ENCODE data around the gene AKAP17A. TPM values are rescaled to one million over a fixed set of nuclear protein-coding genes. Genes with fewer than 3 reads are reported as not detected.
"Not testable (repeated sequence)": the region's sequence is repeated elsewhere in the genome, so short reads cannot be mapped to it uniquely, and the experiment has no call there.

The AKAP17A gene
- total RNA-seq, 2 donors from 2014 or later: 42.2 to 50.9 TPM

DNA sequence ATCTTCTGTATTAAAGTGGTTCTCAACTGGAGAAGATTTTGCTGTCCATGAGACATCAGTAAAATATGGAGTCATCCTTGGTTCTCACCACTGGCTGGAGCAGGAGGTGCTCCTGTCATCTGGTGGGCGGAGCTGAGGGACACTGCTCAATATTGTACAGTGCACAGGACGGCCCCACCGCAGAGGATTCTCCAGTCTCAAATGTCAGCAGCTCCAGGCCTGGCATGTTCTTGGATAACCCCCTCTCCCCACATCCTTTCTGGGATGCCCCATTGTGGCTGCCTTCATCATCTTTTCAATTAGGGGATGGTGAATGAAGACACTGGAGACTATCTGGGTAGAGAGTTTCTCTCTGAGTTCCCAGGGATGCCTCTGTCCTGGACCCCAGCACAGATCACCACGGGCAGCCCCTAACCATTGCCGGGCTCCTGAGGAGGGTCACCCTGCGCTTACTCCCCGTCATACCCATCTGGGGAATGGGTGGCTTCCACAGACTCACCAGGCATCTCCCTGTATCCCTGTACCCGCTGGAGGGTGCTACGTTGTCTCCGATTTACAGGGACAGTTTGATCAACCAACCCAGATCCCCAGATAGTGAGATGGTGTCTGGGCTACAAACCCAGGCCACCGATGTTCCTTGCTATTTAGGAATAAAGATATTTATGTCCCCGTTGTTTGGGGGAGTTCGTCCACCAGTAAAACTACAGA, 32.5 kb upstream of the AKAP17A start:
- H3K9me3 Mint-ChIP-seq: peaks cover 10% of the 10 kb centered on the region
- no peak for DNase-seq

DNA sequence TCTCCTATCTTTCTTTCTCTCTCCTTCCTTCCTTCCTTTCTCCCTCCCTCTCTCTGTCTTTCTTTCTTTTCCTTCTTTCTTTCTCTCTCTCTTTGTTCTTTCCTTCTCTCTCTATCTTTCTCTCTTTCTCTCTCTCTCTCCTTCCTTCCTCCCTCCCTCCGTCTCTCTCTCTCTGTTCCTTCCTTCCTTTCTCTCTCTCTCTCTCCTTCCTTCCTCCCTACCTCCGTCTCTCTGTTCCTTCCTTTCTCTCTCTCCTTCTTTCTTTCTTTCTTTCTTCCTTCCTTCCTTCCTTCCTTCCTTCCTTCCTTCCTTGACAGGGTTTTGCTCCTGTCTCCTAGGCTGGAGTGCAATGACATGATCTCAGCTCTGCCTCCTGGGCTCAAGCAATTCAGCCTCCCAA, 30.2 kb upstream of the AKAP17A start:
- Histone ChIP-seq H3K9ac (ENCODE audit: extremely low read depth, low read length, poor library complexity, severe bottlenecking) (no peak overlapping the region), H3K4me3 (ENCODE audit: low read length) (no peak overlapping the region), H3K27ac (ENCODE audit: low read depth, low read length) (no peak overlapping the region), H3K27me3 (ENCODE audit: control insufficient read depth, insufficient read depth, low read length, poor library complexity, severe bottlenecking) (no peaks in the 10 kb centered on the region), H3K9me3 (ENCODE audit: control insufficient read depth, low read length) (no peaks in the 10 kb centered on the region), H3K36me3 (ENCODE audit: control insufficient read depth, insufficient read depth, low read length) (no peaks in the 10 kb centered on the region), H3K4me1 (ENCODE audit: control insufficient read depth, insufficient read depth, low read length) (no peaks in the 10 kb centered on the region)
- H3K27ac Mint-ChIP-seq: no peak overlapping the region
- no peak for DNase-seq
- peaks cover 1% of the 10 kb centered on the region for H3K9me3 Mint-ChIP-seq
- H3K4me3 Mint-ChIP-seq: no peak overlapping the region
- WGBS, 2 experiments (ENCODE audit: insufficient coverage in 1 of 2, insufficient read length in 1 of 2): 80 to 86% methylated on average over 2 of the region's 2 CpGs
- no peaks in the 10 kb centered on the region for H3K36me3 Mint-ChIP-seq (ENCODE audit: low read depth)
- peaks cover 3% of the 10 kb centered on the region for H3K27me3 Mint-ChIP-seq (ENCODE audit: insufficient read depth)
- TF ChIP-seq, protein P1, sequence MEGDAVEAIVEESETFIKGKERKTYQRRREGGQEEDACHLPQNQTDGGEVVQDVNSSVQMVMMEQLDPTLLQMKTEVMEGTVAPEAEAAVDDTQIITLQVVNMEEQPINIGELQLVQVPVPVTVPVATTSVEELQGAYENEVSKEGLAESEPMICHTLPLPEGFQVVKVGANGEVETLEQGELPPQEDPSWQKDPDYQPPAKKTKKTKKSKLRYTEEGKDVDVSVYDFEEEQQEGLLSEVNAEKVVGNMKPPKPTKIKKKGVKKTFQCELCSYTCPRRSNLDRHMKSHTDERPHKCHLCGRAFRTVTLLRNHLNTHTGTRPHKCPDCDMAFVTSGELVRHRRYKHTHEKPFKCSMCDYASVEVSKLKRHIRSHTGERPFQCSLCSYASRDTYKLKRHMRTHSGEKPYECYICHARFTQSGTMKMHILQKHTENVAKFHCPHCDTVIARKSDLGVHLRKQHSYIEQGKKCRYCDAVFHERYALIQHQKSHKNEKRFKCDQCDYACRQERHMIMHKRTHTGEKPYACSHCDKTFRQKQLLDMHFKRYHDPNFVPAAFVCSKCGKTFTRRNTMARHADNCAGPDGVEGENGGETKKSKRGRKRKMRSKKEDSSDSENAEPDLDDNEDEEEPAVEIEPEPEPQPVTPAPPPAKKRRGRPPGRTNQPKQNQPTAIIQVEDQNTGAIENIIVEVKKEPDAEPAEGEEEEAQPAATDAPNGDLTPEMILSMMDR (conservative IDR thresholded peaks at IDR 0.05): no peak
- H3K4me1 Mint-ChIP-seq: no peaks in the 10 kb centered on the region

More for the DNA sequence above, 32.5 kb upstream of the AKAP17A start:
- Mint-ChIP-seq H3K4me3 (no peak overlapping the region), H3K27me3 (ENCODE audit: insufficient read depth) (peaks cover 3% of the 10 kb centered on the region), H3K36me3 (ENCODE audit: low read depth) (no peaks in the 10 kb centered on the region), H3K27ac (no peak overlapping the region), H3K4me1 (no peaks in the 10 kb centered on the region)
- Histone ChIP-seq H3K9ac (ENCODE audit: extremely low read depth, low read length, poor library complexity, severe bottlenecking) (no peak overlapping the region), H3K4me3 (ENCODE audit: low read length) (no peak overlapping the region), H3K36me3 (ENCODE audit: control insufficient read depth, insufficient read depth, low read length) (no peaks in the 10 kb centered on the region), H3K9me3 (ENCODE audit: control insufficient read depth, low read length) (peaks cover 6% of the 10 kb centered on the region), H3K27ac (ENCODE audit: low read depth, low read length) (no peak overlapping the region), H3K27me3 (ENCODE audit: control insufficient read depth, insufficient read depth, low read length, poor library complexity, severe bottlenecking) (no peaks in the 10 kb centered on the region), H3K4me1 (ENCODE audit: control insufficient read depth, insufficient read depth, low read length) (no peaks in the 10 kb centered on the region)
- TF ChIP-seq, protein P1 (conservative IDR thresholded peaks at IDR 0.05): no peak
- 86 to 95% methylated on average over 6 to 13 of the region's 13 CpGs for WGBS, 2 experiments (ENCODE audit: insufficient coverage in 1 of 2, insufficient read length in 1 of 2)

DNA sequence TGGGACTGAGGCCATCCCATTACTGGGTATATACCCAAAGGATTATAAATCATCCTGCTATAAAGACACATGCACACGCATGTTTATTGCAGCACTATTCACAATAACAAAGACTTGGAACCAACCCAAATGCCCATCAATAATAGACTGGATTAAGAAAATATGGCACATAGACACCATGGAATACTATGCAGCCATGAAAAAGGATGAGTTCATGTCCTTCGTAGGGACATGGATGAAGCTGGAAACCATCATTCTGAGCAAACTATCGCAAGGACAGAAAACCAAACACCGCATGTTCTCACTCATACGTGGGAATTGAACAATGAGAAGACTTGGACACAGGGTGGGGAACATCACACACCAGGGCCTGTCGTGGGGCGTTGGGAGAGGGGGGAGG, 27.3 kb upstream of the AKAP17A start:
- WGBS, 2 experiments (ENCODE audit: insufficient coverage in 1 of 2, insufficient read length in 1 of 2): 80 to 84% methylated on average over 1 to 7 of the region's 7 CpGs
- not testable (repeated sequence) for H3K4me3 Mint-ChIP-seq

More for the DNA sequence above, 27.3 kb upstream of the AKAP17A start:
- not testable (repeated sequence) for H3K36me3 Mint-ChIP-seq (ENCODE audit: low read depth); H3K9me3 ChIP-seq (ENCODE audit: control insufficient read depth, low read length); H3K27me3 Mint-ChIP-seq (ENCODE audit: insufficient read depth); DNase-seq; H3K36me3 ChIP-seq (ENCODE audit: control insufficient read depth, insufficient read depth, low read length); H3K4me1 ChIP-seq (ENCODE audit: control insufficient read depth, insufficient read depth, low read length); H3K9me3 Mint-ChIP-seq; H3K4me3 ChIP-seq (ENCODE audit: low read length); H3K27ac Mint-ChIP-seq; H3K4me1 Mint-ChIP-seq; H3K27me3 ChIP-seq (ENCODE audit: control insufficient read depth, insufficient read depth, low read length, poor library complexity, severe bottlenecking); H3K27ac ChIP-seq (ENCODE audit: low read depth, low read length); H3K9ac ChIP-seq (ENCODE audit: extremely low read depth, low read length, poor library complexity, severe bottlenecking)

Measured in endodermal cell (in vitro differentiated cells).